GM19099 (cell line): ENCODE measurements around the gene HEPN1.

Experiments used
- POLR2A ChIP-seq: IDR thresholded peaks from 3 replicates; pipeline ENCODE4 v1.6.1; 2011; ENCODE audit warnings: low read depth; ENCODE audit not compliant: insufficient read length; ENCODE audit errors: extremely low read depth

The HEPN1 gene

DNA sequence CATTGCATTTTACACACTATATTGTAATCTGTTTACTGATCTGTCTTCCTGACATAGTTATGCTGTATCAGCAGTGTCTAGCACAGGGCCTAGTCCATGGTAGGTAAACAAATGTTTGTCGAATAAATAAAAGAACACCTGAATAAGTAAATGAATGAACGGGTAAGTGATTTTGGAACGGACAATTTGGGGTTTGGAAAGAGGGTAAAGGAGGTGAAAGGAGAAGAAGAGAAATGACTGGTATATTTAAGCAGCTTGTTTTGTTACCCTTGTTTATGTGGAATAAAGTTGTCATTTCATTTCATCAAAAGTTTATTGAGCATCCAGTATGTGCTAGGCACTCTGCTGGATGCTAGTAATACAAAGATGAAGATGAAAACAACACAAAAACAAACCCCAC, at the start of gene HEPN1:
HEPN1 (plus strand) TSS at position 301 of the 400 bp plus-strand sequence.
- TF ChIP-seq POLR2A = no peak

- no peak for TF ChIP-seq POLR2A
Observed at GRCh38 chr11:124869331-124869730, 49.7 kb upstream of the HEPN1 start.

DNA sequence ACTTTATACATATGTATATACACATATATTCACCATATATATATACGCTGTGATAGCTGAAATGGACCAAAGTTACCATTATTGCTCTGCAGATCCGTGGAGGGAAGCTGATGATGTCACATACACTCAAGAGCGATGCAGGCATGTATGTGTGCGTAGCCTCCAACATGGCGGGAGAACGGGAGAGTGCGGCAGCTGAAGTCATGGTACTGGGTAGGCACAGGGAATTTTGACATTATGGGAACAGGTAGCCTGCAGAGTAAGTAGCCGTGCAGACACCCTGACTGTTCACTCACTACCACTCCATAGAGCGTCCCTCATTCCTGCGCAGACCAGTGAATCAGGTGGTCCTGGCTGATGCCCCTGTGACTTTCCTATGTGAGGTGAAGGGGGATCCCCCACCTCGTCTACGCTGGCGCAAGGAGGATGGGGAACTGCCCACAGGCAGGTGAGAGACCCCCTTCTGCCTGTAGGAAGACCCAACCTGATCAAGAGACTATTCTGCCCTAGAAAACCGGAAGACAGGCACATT, 49.1 kb upstream of the HEPN1 start:
- TF ChIP-seq POLR2A = no peak

DNA sequence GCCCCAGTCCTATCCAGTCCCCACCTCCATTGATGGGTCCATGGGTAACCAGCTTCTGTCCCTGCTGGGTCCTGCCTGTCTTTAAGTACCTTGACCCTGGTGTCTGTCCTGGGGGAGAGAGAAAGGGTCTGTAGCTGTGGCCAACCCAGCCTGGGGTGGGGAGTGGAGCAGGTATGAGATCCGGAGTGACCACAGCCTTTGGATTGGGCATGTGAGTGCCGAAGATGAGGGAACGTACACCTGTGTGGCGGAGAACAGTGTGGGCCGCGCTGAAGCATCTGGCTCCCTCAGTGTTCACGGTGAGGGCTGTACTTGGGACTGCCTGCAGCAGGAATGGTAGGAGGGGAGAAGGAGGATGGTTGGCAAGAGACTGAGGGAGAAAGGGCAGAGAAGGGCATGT, 48.6 kb upstream of the HEPN1 start:
- no peak for TF ChIP-seq POLR2A

DNA sequence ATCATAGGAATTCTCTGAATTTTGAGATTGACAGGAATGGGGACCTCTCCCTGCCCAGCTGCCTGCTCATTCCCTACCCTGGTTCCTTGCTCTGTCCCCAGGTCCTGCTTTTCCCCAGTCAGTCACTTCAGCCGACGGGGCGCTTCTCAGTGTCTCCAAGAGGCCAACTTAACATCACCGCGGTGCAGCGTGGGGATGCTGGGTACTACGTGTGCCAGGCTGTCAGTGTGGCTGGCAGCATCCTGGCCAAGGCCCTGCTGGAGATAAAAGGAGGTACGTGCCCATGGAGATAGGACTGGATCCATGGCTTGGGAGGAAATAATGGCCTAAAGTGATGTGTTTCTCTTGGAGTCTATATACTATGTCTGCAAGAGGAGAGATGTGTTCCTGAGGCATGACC, 46.8 kb upstream of the HEPN1 start:
- TF ChIP-seq POLR2A = no peak

GRCh38 chr11:124872741-124873140, 46.3 kb upstream of the HEPN1 start:
- TF ChIP-seq POLR2A = no peak

- TF ChIP-seq POLR2A = no peak
Observed at GRCh38 chr11:124873951-124874350, 45.1 kb upstream of the HEPN1 start.

DNA sequence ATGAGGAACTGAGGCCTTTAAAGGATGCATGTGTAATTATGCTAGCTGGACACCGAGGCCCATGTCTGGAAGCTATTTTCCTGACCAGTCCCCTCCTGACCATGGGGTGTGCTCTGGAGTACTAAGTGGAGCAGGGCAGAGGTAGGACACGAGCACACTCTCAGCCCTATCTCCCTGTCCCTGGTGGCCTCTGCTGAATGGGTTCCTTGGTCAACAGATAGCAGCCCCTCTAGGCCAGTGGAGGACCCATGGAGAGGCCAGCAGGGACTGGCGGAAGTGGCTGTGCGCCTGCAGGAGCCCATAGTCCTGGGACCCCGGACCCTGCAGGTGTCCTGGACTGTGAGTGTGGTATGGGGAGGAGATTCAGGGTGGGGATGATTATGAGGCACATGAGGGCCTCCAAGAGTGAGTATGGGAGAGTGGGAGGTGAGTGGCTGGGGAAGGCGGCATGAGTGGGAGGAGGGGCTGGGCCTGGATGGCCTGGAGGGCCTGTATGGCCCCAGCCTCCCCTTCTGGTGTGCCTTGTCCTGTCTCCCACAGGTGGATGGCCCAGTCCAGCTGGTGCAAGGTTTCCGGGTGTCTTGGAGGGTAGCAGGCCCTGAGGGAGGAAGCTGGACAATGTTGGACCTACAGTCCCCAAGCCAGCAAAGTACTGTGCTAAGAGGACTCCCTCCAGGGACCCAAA, 44.3 kb upstream of the HEPN1 start:
- TF ChIP-seq POLR2A = no peak

DNA sequence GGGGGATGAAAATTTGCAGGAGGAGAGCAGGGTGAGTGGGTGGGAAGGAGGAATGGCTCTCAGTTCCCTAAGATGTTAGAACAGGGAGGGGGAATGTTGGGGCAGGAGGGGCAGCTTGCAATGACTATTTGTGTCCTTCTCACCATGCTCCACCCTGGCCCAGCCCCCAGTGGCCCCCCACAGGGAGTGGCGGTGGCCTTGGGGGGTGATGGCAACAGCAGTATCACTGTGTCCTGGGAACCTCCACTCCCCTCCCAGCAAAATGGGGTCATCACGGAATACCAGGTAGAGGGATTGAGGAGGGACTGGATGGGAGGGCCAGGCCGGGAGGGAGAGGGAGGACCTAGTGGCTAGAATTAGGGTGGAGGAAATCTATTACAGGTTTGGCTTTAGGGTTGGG, 43.6 kb upstream of the HEPN1 start:
- no peak for TF ChIP-seq POLR2A

DNA sequence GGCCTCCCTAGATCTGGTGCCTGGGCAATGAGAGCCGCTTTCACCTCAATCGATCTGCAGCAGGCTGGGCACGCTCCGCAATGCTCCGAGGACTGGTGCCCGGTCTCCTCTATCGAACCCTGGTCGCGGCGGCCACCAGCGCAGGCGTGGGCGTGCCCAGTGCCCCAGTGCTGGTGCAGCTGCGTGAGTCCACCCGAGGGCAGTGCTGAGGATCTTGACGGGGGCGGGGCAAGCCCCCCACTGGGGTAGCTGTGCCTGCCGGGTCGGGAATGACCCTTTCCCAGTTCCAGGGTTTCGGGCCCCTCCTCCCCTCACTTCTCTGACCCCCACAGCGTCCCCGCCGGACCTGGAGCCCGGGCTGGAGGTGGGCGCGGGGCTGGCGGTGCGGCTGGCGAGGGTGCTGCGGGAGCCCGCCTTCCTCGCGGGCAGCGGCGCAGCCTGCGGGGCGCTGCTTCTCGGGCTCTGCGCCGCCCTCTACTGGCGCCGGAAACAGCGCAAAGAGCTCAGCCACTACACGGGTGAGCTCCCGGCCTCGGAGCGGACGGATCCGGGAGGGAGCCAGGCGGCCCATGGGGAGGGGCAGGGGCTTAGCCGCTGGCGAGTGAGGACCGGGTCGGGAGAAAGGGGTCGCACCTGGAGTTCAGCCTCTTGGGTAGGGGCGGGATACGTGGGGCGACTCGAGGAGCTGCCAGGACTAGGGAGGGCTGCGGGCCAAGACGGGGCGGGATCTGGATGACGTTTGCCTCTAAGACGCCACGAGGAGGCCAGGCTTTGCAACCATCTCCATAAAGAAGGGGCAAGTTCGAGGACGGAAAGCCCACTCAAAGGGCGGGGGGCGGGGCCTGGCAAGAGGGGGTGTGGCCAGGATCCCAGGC, 42.9 kb upstream of the HEPN1 start:
- TF ChIP-seq POLR2A = no peak

- no peak for TF ChIP-seq POLR2A
Observed at GRCh38 chr11:124876818-124877630, 42.0 kb upstream of the HEPN1 start.

DNA sequence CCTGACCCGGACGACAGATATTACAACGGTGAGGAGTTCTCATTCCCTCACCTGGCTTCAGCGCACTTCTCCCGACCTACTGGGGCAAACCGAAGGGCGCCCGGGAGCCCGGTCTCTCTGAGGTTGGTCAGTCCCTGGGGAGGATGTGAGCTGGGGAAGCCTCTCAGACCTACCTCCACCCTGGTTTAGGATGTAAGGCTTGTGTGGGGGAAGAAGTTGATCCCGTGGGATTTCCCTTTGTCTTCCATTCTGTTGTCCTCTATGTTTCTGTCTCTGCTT, 41.5 kb upstream of the HEPN1 start:
- TF ChIP-seq POLR2A = no peak

- TF ChIP-seq POLR2A = no peak
Observed at GRCh38 chr11:124877910-124878758, 40.9 kb upstream of the HEPN1 start.

GRCh38 chr11:124878759-124879492, 40.1 kb upstream of the HEPN1 start:
- no peak for TF ChIP-seq POLR2A
